HEK293 (cell line): Measurements from ENCODE around the gene CAMKK1.

Experiments used
- CTCF ChIA-PET: fragments of 350-600 bp; formaldehyde crosslinking; extraction: SDS; loops from one replicate; lab custom pipeline; 2021; ENCODE audit warnings: antibody characterized with exemption; lab: Yijun Ruan, JAX
- POLR2A ChIA-PET: fragments of 300-600 bp; formaldehyde crosslinking; extraction: SDS; loops from one replicate; lab custom pipeline; 2020; ENCODE audit warnings: antibody characterized with exemption, inconsistent platforms; lab: Yijun Ruan, JAX
- H3K27ac ChIP-seq: fragments of 200-500 bp; sonication (Bioruptor generic); 2 replicates; pipeline ENCODE4 v1.5.1; 2014; ENCODE audit warnings: low read depth, low read length, control low read depth, inconsistent platforms; ENCODE audit errors: extremely low read depth
- H3K36me3 ChIP-seq, 2 experiments: fragments of 200-500 bp in 1 of 2; sonication (Bioruptor generic) in 1 of 2; 1 replicate in 1 of 2; 2 replicates in 1 of 2; pipeline ENCODE4 v1.5.1; 2014 to 2017; ENCODE audit warnings: inconsistent platforms in 2 of 2, low read length in 2 of 2; ENCODE audit not compliant: control insufficient read depth in 2 of 2, insufficient read depth in 1 of 2
- H3K4me1 ChIP-seq: fragments of 200-500 bp; sonication (Bioruptor generic); 2 replicates; pipeline ENCODE4 v1.5.1; 2014; ENCODE audit warnings: mild to moderate bottlenecking, low read length, inconsistent platforms; ENCODE audit not compliant: control insufficient read depth, insufficient read depth
- H3K4me3 ChIP-seq: 2 replicates; pipeline ENCODE4 v1.5.1; 2011; ENCODE audit warnings: low read depth, mild to moderate bottlenecking, control low read depth, low read length, moderate library complexity
- H3K9me3 ChIP-seq: fragments of 200-500 bp; sonication (Bioruptor generic); 2 replicates; pipeline ENCODE4 v1.5.1; 2014; ENCODE audit warnings: low read depth, low read length, inconsistent platforms; ENCODE audit not compliant: control insufficient read depth, insufficient read depth
- GLIS1 ChIP-seq: fragments of 450-650 bp; formaldehyde crosslinking; IDR thresholded peaks from 2 replicates; pipeline ENCODE4 v1.5.1; 2016; ENCODE audit warnings: missing biosample characterization, missing genetic modification characterization
- KLF17 ChIP-seq: fragments of 450-650 bp; formaldehyde crosslinking; IDR thresholded peaks from 2 replicates; pipeline ENCODE4 v1.5.1; 2016; ENCODE audit warnings: missing biosample characterization, missing genetic modification characterization
- OSR2 ChIP-seq: fragments of 450-650 bp; formaldehyde crosslinking; IDR thresholded peaks from 2 replicates; pipeline ENCODE4 v1.5.1; 2016; ENCODE audit warnings: missing biosample characterization, missing genetic modification characterization
- PRDM1 ChIP-seq: fragments of 450-650 bp; formaldehyde crosslinking; IDR thresholded peaks from 2 replicates; pipeline ENCODE4; 2016; ENCODE audit warnings: missing biosample characterization, missing genetic modification characterization
- SP2 ChIP-seq: fragments of 450-650 bp; formaldehyde crosslinking; IDR thresholded peaks from 2 replicates; pipeline ENCODE4 v1.5.1; 2016; ENCODE audit warnings: missing biosample characterization, missing genetic modification characterization
- SP7 ChIP-seq: fragments of 450-650 bp; formaldehyde crosslinking; IDR thresholded peaks from 2 replicates; pipeline ENCODE4 v1.5.1; 2016; ENCODE audit warnings: missing biosample characterization, missing genetic modification characterization
- TRIM28 ChIP-seq: IDR thresholded peaks from 2 replicates; pipeline ENCODE4 v1.6.1; 2011; ENCODE audit warnings: low read length, control low read depth, borderline replicate concordance
- WT1 ChIP-seq: fragments of 450-650 bp; formaldehyde crosslinking; IDR thresholded peaks from 2 replicates; pipeline ENCODE4 v1.5.1; 2016; ENCODE audit warnings: missing biosample characterization, missing genetic modification characterization
- YY2 ChIP-seq: fragments of 450-650 bp; formaldehyde crosslinking; IDR thresholded peaks from 2 replicates; pipeline ENCODE4 v1.5.1; 2016; ENCODE audit warnings: missing biosample characterization, missing genetic modification characterization
- ZBTB6 ChIP-seq: fragments of 450-650 bp; formaldehyde crosslinking; IDR thresholded peaks from 2 replicates; pipeline ENCODE4 v1.5.1; 2017; ENCODE audit warnings: missing biosample characterization, missing genetic modification characterization
- ZNF2 ChIP-seq: fragments of 450-650 bp; formaldehyde crosslinking; IDR thresholded peaks from 2 replicates; pipeline ENCODE4 v1.5.1; 2016; ENCODE audit warnings: missing biosample characterization, missing genetic modification characterization
- ZNF311 ChIP-seq: fragments of 450-650 bp; formaldehyde crosslinking; IDR thresholded peaks from 2 replicates; pipeline ENCODE4 v1.5.1; 2017; ENCODE audit warnings: missing biosample characterization, missing genetic modification characterization, borderline replicate concordance
- ZNF514 ChIP-seq: fragments of 450-650 bp; formaldehyde crosslinking; IDR thresholded peaks from 2 replicates; pipeline ENCODE4 v1.5.1; 2016; ENCODE audit warnings: missing biosample characterization, missing genetic modification characterization
- ZNF707 ChIP-seq: fragments of 450-650 bp; formaldehyde crosslinking; IDR thresholded peaks from 2 replicates; pipeline ENCODE4 v1.5.1; 2016; ENCODE audit warnings: missing biosample characterization, missing genetic modification characterization
- ZNF776 ChIP-seq: fragments of 450-650 bp; formaldehyde crosslinking; IDR thresholded peaks from 2 replicates; pipeline ENCODE4 v1.5.0; 2017; ENCODE audit warnings: missing biosample characterization, missing genetic modification characterization, borderline replicate concordance
- ZSCAN18 ChIP-seq: fragments of 450-650 bp; formaldehyde crosslinking; IDR thresholded peaks from 2 replicates; pipeline ENCODE4 v1.5.1; 2016; ENCODE audit warnings: missing biosample characterization, missing genetic modification characterization
- ZXDB ChIP-seq: fragments of 450-650 bp; formaldehyde crosslinking; IDR thresholded peaks from 2 replicates; pipeline ENCODE4 v1.5.1; 2016; ENCODE audit warnings: missing biosample characterization, missing genetic modification characterization

Gene CAMKK1

GRCh38 chr17:3815122-3815521 is 77.7 kb downstream of the CAMKK1 start:
- no peak for TF ChIP-seq ZXDB (tag by site-specific recombination)
- no peak for TF ChIP-seq ZBTB6
- TF ChIP-seq ZNF776 (tag by site-specific recombination): no peak
- no peak for TF ChIP-seq ZNF514 (tag by site-specific recombination)
- no peak for TF ChIP-seq WT1 (tag by site-specific recombination)
- TF ChIP-seq ZNF707 (tag by site-specific recombination): no peak
- no peak for TF ChIP-seq KLF17
- TF ChIP-seq TRIM28: no peak
- no peak for TF ChIP-seq PRDM1 (tag by site-specific recombination)
- no peak for TF ChIP-seq ZNF311 (tag by site-specific recombination)
- CTCF ChIA-PET: interaction anchor here (0.7 to 3.5 kb wide), 6 partner anchors 9 to 257 kb away, joined by 3 to 37 read pairs (median 4); no protein-coding TSS in a partner anchor
- H3K4me3 ChIP-seq: no peak overlapping the region
- peaks cover 67 to 97% of the 10 kb centered on the region in 2 experiments for H3K36me3 ChIP-seq
- H3K4me1 ChIP-seq: no peaks in the 10 kb centered on the region
- no peak overlapping the region for H3K27ac ChIP-seq
- H3K9me3 ChIP-seq: no peaks in the 10 kb centered on the region
- POLR2A ChIA-PET: no interaction called here

- Histone ChIP-seq H3K4me3 (no peak overlapping the region), H3K27ac (no peak overlapping the region), H3K9me3 (no peaks in the 10 kb centered on the region)
- TF ChIP-seq ZSCAN18 (tag by site-specific recombination) (no peak), SP7 (tag by site-specific recombination) (no peak), TRIM28 (no peak), GLIS1 (tag by site-specific recombination) (no peak), SP2 (tag by site-specific recombination) (no peak), ZNF2 (no peak)
- TF ChIP-seq, all 188 proteins: peak for 0
- ChIA-PET CTCF (interaction anchor here (0.7 to 1.3 kb wide), 4 partner anchors 8 to 258 kb away, joined by 3 to 5 read pairs (median 3); no protein-coding TSS in a partner anchor), POLR2A (no interaction called here)
- H3K36me3 ChIP-seq: peaks cover 67 to 94% of the 10 kb centered on the region in 2 experiments
- H3K4me1 ChIP-seq: no peaks in the 10 kb centered on the region
These were observed 78.5 kb downstream of the CAMKK1 start for GRCh38 chr17:3814361-3814760.

GRCh38 chr17:3813171-3813570 is 79.7 kb downstream of the CAMKK1 start:
- Histone ChIP-seq H3K27ac (no peak overlapping the region), H3K9me3 (no peaks in the 10 kb centered on the region), H3K4me1 (no peaks in the 10 kb centered on the region), H3K4me3 (no peak overlapping the region), H3K36me3 (peaks cover 65 to 93% of the 10 kb centered on the region in 2 experiments)
- ChIA-PET POLR2A (interaction anchor here (0.6 kb wide), 1 partner anchor 74 kb away, joined by 5 read pairs; no protein-coding TSS in a partner anchor), CTCF (interaction anchor here (1.2 to 4.0 kb wide), 2 partner anchors 33 to 76 kb away, joined by 3 to 20 read pairs; partner anchors contain the start of gene NCBP3)
- no peak for TF ChIP-seq OSR2
- TF ChIP-seq YY2 (tag by site-specific recombination): no peak
